WTC11 (cell line): ENCODE results near the gene GJA1. TPM values are rescaled to one million over a fixed set of nuclear protein-coding genes. Genes with fewer than 3 reads are reported as not detected.

Source experiments
- ATAC-seq: fragments of 200-7000 bp; cut with Tn5 transposase; 2 replicates; pipeline ENCODE4 v1.10.0; 2021; ENCODE audit warnings: mild to moderate bottlenecking, moderate library complexity
- CTCF ChIA-PET: fragments of 300-600 bp; sonication (Branson Sonifier 250); formaldehyde crosslinking; loops from one replicate; lab custom pipeline; 2021; ENCODE audit warnings: antibody characterized with exemption; lab: Charles Lee
- POLR2A ChIA-PET: fragments of 350-600 bp; sonication (Branson Sonifier 250); formaldehyde crosslinking; loops from one replicate; lab custom pipeline; 2021; ENCODE audit warnings: antibody characterized with exemption; lab: Charles Lee
- DNase-seq: peaks from one replicate; pipeline ENCODE4 v3.0.0; 2021; ENCODE audit warnings: low spot score
- H3K27ac Mint-ChIP-seq: 2 replicates; pipeline ENCODE4 v1.8.0; 2021; ENCODE audit warnings: mixed read lengths
- H3K27me3 Mint-ChIP-seq: 2 replicates; pipeline ENCODE4 v1.8.0; 2021; ENCODE audit warnings: low read depth, mild to moderate bottlenecking, moderate library complexity, mixed read lengths
- H3K36me3 Mint-ChIP-seq: 2 replicates; pipeline ENCODE4 v1.8.0; 2021; ENCODE audit warnings: mixed read lengths
- H3K4me1 Mint-ChIP-seq: 2 replicates; pipeline ENCODE4 v1.8.0; 2022; ENCODE audit warnings: mixed read lengths
- H3K4me3 Mint-ChIP-seq: 2 replicates; pipeline ENCODE4 v1.8.0; 2021; ENCODE audit warnings: mild to moderate bottlenecking, moderate library complexity, mixed read lengths
- H3K9me3 Mint-ChIP-seq: 2 replicates; pipeline ENCODE4 v1.8.0; 2021; ENCODE audit warnings: mixed read lengths
- AR ChIP-seq: fragments of 250-450 bp; sonication (Bioruptor Pico); IDR thresholded peaks from 2 replicates; pipeline ENCODE4 v1.9.0; 2021; ENCODE audit warnings: mild to moderate bottlenecking
- E2F1 ChIP-seq: sonication (generic); formaldehyde crosslinking; IDR thresholded peaks from 2 replicates; pipeline ENCODE4 v1.8.0; 2022; ENCODE audit warnings: mild to moderate bottlenecking, missing genetic modification reagents
- E2F4 ChIP-seq: sonication (generic); formaldehyde crosslinking; IDR thresholded peaks from 2 replicates; pipeline ENCODE4 v1.8.1; 2022; ENCODE audit warnings: low read depth, mild to moderate bottlenecking, moderate library complexity, missing genetic modification reagents, borderline replicate concordance
- ELF4 ChIP-seq: sonication (generic); formaldehyde crosslinking; IDR thresholded peaks from 2 replicates; pipeline ENCODE4 v1.8.1; 2022; ENCODE audit warnings: low read depth, mild to moderate bottlenecking, moderate library complexity, missing genetic modification reagents
- GABPB1 ChIP-seq: sonication (generic); formaldehyde crosslinking; IDR thresholded peaks from 2 replicates; pipeline ENCODE4 v1.8.1; 2023; ENCODE audit warnings: mild to moderate bottlenecking, missing genetic modification reagents
- NFYB ChIP-seq: sonication (generic); formaldehyde crosslinking; conservative IDR thresholded peaks from 2 replicates; pipeline ENCODE4 v1.8.0; 2022; ENCODE audit warnings: low read depth, missing genetic modification reagents
- ZNF219 ChIP-seq: sonication (generic); formaldehyde crosslinking; IDR thresholded peaks from 2 replicates; pipeline ENCODE4 v1.8.0; 2023; ENCODE audit warnings: missing genetic modification reagents, mild to moderate bottlenecking, borderline replicate concordance
- total RNA-seq: library from RNA; stranded (reverse); gene quantifications from 3 replicates; pipeline ENCODE4 v1.2.3, GENCODE V29; 2021
- TF ChIP-seq, protein P1 (sequence below): sonication (generic); formaldehyde crosslinking; IDR thresholded peaks from 2 replicates; pipeline ENCODE4 v1.8.0; 2023; ENCODE audit warnings: missing genetic modification reagents
- TF ChIP-seq, protein P2 (sequence below): sonication (generic); formaldehyde crosslinking; IDR thresholded peaks from 2 replicates; pipeline ENCODE4 v1.8.1; 2023; ENCODE audit warnings: mild to moderate bottlenecking, moderate library complexity, missing genetic modification reagents
- TF ChIP-seq, protein P3 (sequence below): sonication (generic); formaldehyde crosslinking; IDR thresholded peaks from 2 replicates; pipeline ENCODE4 v1.8.1; 2022; ENCODE audit warnings: mild to moderate bottlenecking, moderate library complexity, missing genetic modification reagents
- TF ChIP-seq, protein P4 (sequence below): sonication (generic); formaldehyde crosslinking; IDR thresholded peaks from 2 replicates; pipeline ENCODE4 v1.8.1; 2022; ENCODE audit warnings: low read depth, missing genetic modification reagents, borderline replicate concordance
- TF ChIP-seq, protein P5 (sequence below): sonication (generic); formaldehyde crosslinking; IDR thresholded peaks from 2 replicates; pipeline ENCODE4 v1.8.0; 2022; ENCODE audit warnings: mild to moderate bottlenecking, missing genetic modification reagents

Gene GJA1
- total RNA-seq, 1 experiment from 2014 or later = 546 TPM

- no peak for TF ChIP-seq E2F1 (CRISPR knock-in tag)
- TF ChIP-seq, protein P1, sequence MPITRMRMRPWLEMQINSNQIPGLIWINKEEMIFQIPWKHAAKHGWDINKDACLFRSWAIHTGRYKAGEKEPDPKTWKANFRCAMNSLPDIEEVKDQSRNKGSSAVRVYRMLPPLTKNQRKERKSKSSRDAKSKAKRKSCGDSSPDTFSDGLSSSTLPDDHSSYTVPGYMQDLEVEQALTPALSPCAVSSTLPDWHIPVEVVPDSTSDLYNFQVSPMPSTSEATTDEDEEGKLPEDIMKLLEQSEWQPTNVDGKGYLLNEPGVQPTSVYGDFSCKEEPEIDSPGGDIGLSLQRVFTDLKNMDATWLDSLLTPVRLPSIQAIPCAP (CRISPR knock-in tag) = no peak
- TF ChIP-seq, protein P2, sequence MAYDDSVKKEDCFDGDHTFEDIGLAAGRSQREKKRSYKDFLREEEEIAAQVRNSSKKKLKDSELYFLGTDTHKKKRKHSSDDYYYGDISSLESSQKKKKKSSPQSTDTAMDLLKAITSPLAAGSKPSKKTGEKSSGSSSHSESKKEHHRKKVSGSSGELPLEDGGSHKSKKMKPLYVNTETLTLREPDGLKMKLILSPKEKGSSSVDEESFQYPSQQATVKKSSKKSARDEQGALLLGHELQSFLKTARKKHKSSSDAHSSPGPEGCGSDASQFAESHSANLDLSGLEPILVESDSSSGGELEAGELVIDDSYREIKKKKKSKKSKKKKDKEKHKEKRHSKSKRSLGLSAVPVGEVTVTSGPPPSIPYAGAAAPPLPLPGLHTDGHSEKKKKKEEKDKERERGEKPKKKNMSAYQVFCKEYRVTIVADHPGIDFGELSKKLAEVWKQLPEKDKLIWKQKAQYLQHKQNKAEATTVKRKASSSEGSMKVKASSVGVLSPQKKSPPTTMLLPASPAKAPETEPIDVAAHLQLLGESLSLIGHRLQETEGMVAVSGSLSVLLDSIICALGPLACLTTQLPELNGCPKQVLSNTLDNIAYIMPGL (CRISPR knock-in tag) = no peak
- TF ChIP-seq, all 79 proteins: peak for 0
Observed at GRCh38 chr6:121389419-121389818, 46.0 kb upstream of the GJA1 start (continued).

DNA sequence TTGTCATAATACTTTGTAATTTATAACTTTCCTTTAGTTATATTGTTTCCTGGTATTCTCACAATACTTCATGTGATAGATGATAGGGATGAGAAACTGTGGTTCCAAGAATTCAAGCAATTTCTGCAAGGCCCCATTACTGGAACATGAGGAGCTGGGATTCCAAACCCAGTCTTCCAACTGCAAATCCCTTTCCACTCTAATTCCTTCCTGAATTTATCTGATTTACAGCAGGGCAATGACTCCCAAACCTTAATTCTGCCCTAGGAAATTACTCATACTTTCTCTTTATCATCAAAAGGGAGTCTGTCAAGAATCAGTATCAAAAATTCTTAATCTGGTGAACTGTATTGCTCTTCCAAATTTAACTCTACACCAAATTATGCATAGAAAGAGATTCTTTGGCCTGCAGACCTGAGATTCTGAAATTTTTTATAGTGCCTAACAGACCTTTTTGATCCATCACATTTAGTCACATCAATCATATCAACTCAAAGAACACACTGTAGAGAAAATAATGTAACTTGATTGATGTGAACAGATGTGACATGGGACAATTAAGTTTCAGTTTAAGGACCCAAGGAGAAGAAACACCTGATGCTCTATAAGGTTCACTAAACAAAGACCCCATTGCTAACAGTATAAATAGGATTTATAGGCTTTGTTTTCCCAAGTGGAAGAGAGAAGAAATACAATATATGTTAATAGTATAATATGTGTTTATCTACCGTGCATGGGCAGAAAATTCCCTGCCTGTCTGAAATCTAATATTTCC is 41.5 kb upstream of the GJA1 start:
- Mint-ChIP-seq H3K4me3 (no peak overlapping the region), H3K4me1 (no peaks in the 10 kb centered on the region), H3K9me3 (no peaks in the 10 kb centered on the region), H3K27me3 (no peaks in the 10 kb centered on the region), H3K36me3 (no peaks in the 10 kb centered on the region), H3K27ac (no peak overlapping the region)
- CTCF ChIA-PET = interaction anchor here (2.0 kb wide), 1 partner anchor 39 kb away, joined by 6 read pairs; no protein-coding TSS in a partner anchor
- TF ChIP-seq ELF4 (CRISPR knock-in tag) = no peak
- no peak for TF ChIP-seq AR
- TF ChIP-seq NFYB (CRISPR knock-in tag) = no peak
- TF ChIP-seq, protein P3, sequence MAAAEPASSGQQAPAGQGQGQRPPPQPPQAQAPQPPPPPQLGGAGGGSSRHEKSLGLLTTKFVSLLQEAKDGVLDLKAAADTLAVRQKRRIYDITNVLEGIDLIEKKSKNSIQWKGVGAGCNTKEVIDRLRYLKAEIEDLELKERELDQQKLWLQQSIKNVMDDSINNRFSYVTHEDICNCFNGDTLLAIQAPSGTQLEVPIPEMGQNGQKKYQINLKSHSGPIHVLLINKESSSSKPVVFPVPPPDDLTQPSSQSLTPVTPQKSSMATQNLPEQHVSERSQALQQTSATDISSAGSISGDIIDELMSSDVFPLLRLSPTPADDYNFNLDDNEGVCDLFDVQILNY = no peak
- TF ChIP-seq, protein P4, sequence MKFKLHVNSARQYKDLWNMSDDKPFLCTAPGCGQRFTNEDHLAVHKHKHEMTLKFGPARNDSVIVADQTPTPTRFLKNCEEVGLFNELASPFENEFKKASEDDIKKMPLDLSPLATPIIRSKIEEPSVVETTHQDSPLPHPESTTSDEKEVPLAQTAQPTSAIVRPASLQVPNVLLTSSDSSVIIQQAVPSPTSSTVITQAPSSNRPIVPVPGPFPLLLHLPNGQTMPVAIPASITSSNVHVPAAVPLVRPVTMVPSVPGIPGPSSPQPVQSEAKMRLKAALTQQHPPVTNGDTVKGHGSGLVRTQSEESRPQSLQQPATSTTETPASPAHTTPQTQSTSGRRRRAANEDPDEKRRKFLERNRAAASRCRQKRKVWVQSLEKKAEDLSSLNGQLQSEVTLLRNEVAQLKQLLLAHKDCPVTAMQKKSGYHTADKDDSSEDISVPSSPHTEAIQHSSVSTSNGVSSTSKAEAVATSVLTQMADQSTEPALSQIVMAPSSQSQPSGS (CRISPR knock-in tag) = no peak
- no peak for TF ChIP-seq ZNF219
- TF ChIP-seq, protein P5, sequence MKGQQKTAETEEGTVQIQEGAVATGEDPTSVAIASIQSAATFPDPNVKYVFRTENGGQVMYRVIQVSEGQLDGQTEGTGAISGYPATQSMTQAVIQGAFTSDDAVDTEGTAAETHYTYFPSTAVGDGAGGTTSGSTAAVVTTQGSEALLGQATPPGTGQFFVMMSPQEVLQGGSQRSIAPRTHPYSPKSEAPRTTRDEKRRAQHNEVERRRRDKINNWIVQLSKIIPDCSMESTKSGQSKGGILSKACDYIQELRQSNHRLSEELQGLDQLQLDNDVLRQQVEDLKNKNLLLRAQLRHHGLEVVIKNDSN = no peak
- TF ChIP-seq E2F4 (CRISPR knock-in tag) = no peak
- no peak for TF ChIP-seq GABPB1 (CRISPR knock-in tag)
- POLR2A ChIA-PET = no interaction called here
- ATAC-seq (no peak), DNase-seq (no peak)
